Neuron (in vitro differentiated cells): ENCODE measurements around the gene ADAMTS16.

ENCODE experiments used
- H2AFZ ChIP-seq: one replicate; pipeline ENCODE4 v1.6.1; 2013; ENCODE audit warnings: low read depth, mild to moderate bottlenecking, inconsistent platforms, low read length, moderate library complexity
- H3K27me3 ChIP-seq: one replicate; pipeline ENCODE4 v1.6.1; 2013; ENCODE audit warnings: low read length; ENCODE audit not compliant: insufficient read depth
- H3K36me3 ChIP-seq: one replicate; pipeline ENCODE4 v1.6.1; 2013; ENCODE audit warnings: low read length; ENCODE audit not compliant: insufficient read depth
- H3K4me1 ChIP-seq: one replicate; pipeline ENCODE4 v1.6.1; 2013; ENCODE audit warnings: low read length; ENCODE audit not compliant: insufficient read depth
- H3K4me3 ChIP-seq: 2 replicates; pipeline ENCODE4 v1.5.1; 2013; ENCODE audit warnings: mild to moderate bottlenecking, low read length, moderate library complexity
- H3K9me3 ChIP-seq: one replicate; pipeline ENCODE4 v1.6.1; 2013; ENCODE audit warnings: low read length

ADAMTS16 gene

DNA sequence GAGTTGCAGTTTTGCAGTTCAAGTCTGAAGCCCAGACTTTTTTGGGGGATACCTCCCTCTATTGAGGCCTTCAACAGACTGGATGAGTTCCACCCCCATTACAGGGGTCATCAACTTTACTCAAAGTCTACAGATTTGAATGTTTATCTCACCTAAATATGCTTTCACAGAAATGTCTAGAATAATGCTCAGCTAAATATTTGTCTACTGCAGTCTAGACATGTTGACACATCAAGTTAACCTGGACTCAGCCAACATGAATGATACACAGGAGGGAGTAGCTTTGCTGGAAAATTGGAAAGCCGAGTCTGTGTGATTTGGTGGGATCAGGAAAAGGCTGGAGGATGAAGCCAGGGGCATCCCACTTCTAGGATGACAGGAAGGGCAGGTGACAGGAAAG lies 154.3 kb downstream of the ADAMTS16 start:
- Histone ChIP-seq H3K4me3 (no peak overlapping the region), H3K36me3 (no peaks in the 10 kb centered on the region), H3K27me3 (no peaks in the 10 kb centered on the region), H3K4me1 (no peaks in the 10 kb centered on the region), H3K9me3 (no peaks in the 10 kb centered on the region), H2AFZ (no peak overlapping the region)

DNA sequence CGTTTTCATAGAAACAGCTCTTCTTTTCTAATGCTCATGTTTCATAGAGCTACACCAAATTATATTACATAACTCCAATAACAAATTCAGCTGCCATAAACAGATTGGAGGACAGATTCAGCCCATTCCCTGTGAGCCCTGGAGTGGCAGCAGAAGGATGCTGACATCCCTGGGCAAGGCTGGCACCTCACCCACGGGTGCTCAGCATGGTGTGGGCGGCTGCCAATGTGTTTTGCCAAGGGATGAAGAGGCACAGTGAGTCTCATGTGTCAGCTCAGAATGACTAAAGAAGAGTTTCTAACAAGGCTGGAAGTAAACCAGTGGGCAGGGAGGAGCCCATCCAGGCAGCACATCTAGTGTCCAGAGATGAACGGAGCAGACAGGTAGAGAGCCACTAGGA lies 155.2 kb downstream of the ADAMTS16 start:
- Histone ChIP-seq H3K27me3 (no peaks in the 10 kb centered on the region), H3K9me3 (no peaks in the 10 kb centered on the region), H3K4me1 (no peaks in the 10 kb centered on the region), H3K4me3 (no peak overlapping the region), H3K36me3 (no peaks in the 10 kb centered on the region), H2AFZ (no peak overlapping the region)

GRCh38 chr5:5296051-5296450 lies 155.9 kb downstream of the ADAMTS16 start:
- no peaks in the 10 kb centered on the region for H3K4me1 ChIP-seq
- H3K4me3 ChIP-seq = no peak overlapping the region
- H3K27me3 ChIP-seq = no peaks in the 10 kb centered on the region
- no peaks in the 10 kb centered on the region for H3K9me3 ChIP-seq
- H3K36me3 ChIP-seq = no peaks in the 10 kb centered on the region
- no peak overlapping the region for H2AFZ ChIP-seq

DNA sequence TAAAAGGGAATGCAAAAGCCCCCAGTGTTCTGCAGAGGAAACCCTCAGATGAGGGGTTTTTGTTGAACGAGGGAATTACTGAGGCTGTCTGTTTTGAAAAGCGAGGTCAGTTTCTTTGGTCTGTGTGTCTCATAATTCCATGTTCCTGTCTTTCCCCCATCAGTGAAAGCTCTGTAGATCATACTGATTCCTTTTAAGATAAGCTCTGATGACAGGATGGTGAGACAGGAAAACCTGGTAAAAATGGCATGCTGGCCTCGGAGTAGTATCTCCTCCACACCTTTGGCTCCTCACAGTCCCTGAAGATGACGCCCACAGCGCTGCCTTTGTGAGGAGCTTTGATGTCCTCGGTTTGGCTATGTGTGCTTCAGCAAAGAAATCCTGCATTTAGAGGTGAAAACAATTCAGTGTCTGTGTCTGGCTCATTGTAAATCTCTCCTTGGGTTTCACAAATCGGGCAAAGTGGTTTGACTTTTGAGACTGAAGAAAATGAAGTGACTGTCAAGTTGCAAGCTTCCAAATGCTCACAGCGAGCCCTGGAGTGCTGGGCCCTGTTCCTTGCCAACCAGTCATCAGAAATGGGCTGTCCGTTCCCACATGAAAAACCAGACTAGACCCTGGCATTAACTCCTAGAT lies 157.4 kb downstream of the ADAMTS16 start:
- Histone ChIP-seq H2AFZ (no peak overlapping the region), H3K4me3 (no peak overlapping the region), H3K36me3 (no peaks in the 10 kb centered on the region), H3K4me1 (no peaks in the 10 kb centered on the region), H3K27me3 (no peaks in the 10 kb centered on the region), H3K9me3 (no peaks in the 10 kb centered on the region)

- Histone ChIP-seq H3K9me3 (no peaks in the 10 kb centered on the region), H3K27me3 (no peaks in the 10 kb centered on the region), H2AFZ (no peak overlapping the region), H3K36me3 (no peaks in the 10 kb centered on the region), H3K4me1 (no peaks in the 10 kb centered on the region), H3K4me3 (no peak overlapping the region)
These were observed 158.0 kb downstream of the ADAMTS16 start for GRCh38 chr5:5298068-5298633.

DNA sequence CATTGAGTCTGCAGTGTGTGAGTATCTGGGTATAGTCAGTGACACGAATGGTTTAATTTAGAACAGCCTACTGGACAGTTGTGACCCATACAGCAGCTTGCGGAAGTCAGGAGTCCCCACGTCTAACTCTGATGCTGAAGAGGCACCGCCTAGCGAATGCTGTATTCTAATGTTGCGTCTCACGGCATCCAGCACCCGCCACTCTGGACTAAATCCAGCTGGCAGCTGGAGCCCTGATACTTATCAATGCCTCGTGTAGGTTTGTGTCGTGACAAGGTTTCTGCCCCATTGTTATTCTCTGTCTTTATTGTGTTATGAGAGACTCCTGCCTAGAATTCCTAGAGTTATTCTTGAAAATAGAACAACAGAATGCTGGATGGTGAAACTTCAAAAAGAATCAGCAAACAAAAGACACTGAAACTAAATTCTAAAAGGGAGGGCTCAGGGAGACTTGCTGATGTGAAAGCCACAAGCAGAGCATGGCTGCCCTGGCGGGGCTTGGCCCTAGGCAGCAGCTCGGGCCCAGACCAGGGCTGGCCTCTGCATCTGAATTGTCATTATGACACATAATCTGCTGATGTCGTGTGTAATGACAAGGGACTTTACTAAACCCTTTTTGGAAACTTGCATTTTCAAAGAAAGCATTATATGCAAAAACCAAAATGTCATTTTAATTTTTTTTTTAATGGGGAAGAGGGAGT lies 158.9 kb downstream of the ADAMTS16 start:
- H3K4me3 ChIP-seq = no peak overlapping the region
- H3K36me3 ChIP-seq = no peaks in the 10 kb centered on the region
- H3K4me1 ChIP-seq = no peaks in the 10 kb centered on the region
- no peaks in the 10 kb centered on the region for H3K27me3 ChIP-seq
- peak overlapping the region; percentile 30 for H2AFZ ChIP-seq
- H3K9me3 ChIP-seq = no peaks in the 10 kb centered on the region

DNA sequence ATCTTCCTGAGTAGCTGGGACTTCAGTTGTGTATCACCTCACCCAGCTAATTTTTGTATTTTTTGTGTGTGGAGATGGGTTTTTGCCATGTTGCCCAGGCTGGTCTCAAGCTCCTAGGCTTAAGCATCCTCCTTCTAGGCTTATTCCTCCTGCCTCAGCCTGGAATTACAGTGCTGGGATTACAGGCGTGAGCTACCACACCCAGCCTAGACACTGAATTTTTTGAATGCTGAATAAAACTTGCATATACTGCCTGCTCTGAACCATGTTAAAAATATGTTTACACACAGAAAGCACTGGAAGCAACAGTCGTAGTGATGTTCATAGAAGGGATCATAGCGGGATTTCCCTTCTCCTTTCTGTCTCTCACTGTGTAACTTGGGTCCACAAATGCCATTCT lies 161.0 kb downstream of the ADAMTS16 start:
- Histone ChIP-seq H2AFZ (no peak overlapping the region), H3K36me3 (no peaks in the 10 kb centered on the region), H3K9me3 (no peaks in the 10 kb centered on the region), H3K4me1 (no peaks in the 10 kb centered on the region), H3K27me3 (no peaks in the 10 kb centered on the region), H3K4me3 (no peak overlapping the region)

GRCh38 chr5:5302201-5302600 lies 162.1 kb downstream of the ADAMTS16 start:
- Histone ChIP-seq H2AFZ (no peak overlapping the region), H3K4me3 (no peak overlapping the region), H3K9me3 (no peaks in the 10 kb centered on the region), H3K27me3 (no peaks in the 10 kb centered on the region), H3K36me3 (no peaks in the 10 kb centered on the region), H3K4me1 (no peaks in the 10 kb centered on the region)

DNA sequence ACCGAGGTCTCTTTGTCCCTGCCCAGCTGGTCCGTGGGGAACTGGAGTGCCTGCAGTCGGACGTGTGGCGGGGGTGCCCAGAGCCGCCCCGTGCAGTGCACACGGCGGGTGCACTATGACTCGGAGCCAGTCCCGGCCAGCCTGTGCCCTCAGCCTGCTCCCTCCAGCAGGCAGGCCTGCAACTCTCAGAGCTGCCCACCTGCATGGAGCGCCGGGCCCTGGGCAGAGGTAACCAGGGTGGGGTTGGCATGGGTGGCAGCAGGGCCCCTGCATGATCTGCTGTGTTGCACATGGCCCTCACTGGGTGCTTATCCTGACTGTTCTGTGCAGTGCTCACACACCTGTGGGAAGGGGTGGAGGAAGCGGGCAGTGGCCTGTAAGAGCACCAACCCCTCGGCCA lies 163.1 kb downstream of the ADAMTS16 start:
- no peak overlapping the region for H2AFZ ChIP-seq
- H3K27me3 ChIP-seq = no peaks in the 10 kb centered on the region
- no peaks in the 10 kb centered on the region for H3K4me1 ChIP-seq
- H3K36me3 ChIP-seq = no peaks in the 10 kb centered on the region
- no peaks in the 10 kb centered on the region for H3K9me3 ChIP-seq
- H3K4me3 ChIP-seq = no peak overlapping the region

DNA sequence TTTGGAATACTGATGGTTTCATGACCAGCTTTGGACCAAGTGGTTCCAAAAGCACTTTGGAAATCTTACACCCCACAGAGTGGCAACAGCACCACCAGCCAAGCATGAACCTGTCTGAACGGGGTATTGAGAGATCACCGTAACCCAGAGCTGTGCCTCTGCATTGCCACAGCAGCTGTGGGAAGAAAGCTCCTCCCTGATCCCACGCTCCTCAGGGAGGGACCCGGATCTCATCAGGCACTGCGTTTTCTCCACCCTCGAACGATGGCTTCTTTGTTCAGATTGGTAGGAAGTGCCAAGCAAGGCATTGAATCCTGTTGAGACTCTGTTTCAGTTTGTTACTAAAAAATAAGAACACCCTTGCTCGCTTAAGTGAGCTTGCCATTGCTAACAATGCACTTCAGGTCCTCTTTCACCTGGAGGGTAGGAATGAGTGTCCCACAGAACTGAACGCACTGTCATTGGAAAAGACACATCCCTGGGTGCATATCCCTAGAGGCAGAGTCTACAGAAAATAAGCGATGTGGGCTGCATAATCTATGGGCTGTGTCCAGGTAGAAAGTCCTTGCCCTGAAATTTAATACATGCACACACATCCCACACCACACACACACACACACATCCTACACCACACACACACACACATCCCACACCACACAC lies 164.4 kb downstream of the ADAMTS16 start:
- no peak overlapping the region for H2AFZ ChIP-seq

GRCh38 chr5:5306696-5307095 lies 166.6 kb downstream of the ADAMTS16 start:
- Histone ChIP-seq H3K36me3 (no peaks in the 10 kb centered on the region), H2AFZ (no peak overlapping the region), H3K4me3 (no peak overlapping the region), H3K27me3 (no peaks in the 10 kb centered on the region), H3K4me1 (no peaks in the 10 kb centered on the region), H3K9me3 (no peaks in the 10 kb centered on the region)

More for the DNA sequence above, 164.4 kb downstream of the ADAMTS16 start:
- Histone ChIP-seq H3K27me3 (no peaks in the 10 kb centered on the region), H3K36me3 (no peaks in the 10 kb centered on the region), H3K4me1 (no peaks in the 10 kb centered on the region), H3K4me3 (no peak overlapping the region), H3K9me3 (no peaks in the 10 kb centered on the region)

DNA sequence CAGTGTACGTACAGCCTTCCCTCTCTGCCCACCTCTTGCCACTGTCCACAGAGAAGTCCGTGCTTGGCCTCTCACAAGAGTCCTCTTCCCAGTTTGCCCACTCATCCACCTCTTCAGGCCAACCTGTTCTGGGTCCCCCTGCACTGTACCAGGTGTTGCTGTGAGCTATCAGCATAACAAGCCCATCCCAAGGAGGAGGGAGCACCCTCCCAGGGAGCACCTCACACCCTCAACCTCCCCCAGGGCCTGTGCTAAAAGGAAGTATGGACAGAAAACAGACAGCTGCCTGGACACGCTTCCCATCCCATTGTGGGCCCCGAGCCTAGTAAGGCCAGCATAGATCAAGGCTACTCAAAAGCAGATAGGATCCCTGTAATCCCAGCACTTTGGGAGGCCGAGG lies 168.2 kb downstream of the ADAMTS16 start:
- Histone ChIP-seq H3K36me3 (no peaks in the 10 kb centered on the region), H3K9me3 (no peaks in the 10 kb centered on the region), H2AFZ (no peak overlapping the region), H3K27me3 (no peaks in the 10 kb centered on the region), H3K4me1 (peaks cover 4% of the 10 kb centered on the region), H3K4me3 (no peak overlapping the region)

DNA sequence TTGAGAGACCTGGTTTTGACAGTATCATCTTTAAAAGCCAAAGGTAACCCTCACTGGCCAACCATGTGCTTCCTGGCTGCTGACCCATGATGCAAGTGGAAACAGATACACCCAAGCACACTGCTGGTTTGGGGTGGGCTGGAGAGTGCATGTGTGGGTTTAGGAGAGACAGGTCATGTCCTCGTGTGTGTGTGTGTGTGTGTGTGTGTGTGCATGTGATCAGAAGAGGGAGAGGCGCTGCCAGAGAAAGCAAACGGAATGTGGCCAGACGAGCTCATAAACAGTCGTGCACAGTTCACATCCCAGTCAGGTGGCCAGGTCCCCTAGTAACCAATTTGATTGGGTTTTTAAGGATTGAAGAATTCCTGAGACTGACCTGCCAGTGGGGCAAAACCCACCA lies 169.5 kb downstream of the ADAMTS16 start:
- Histone ChIP-seq H2AFZ (no peak overlapping the region), H3K4me3 (no peak overlapping the region), H3K27me3 (no peaks in the 10 kb centered on the region), H3K36me3 (no peaks in the 10 kb centered on the region), H3K4me1 (peaks cover 6% of the 10 kb centered on the region), H3K9me3 (no peaks in the 10 kb centered on the region)
